HG03565 (cell line): ENCODE results near the gene RASSF3.
"Not testable (repeated sequence)": the region's sequence is repeated elsewhere in the genome, so short reads cannot be mapped to it uniquely, and the experiment has no call there.

Experiments used
- ATAC-seq: cut with Tn5 transposase; IDR thresholded peaks from one replicate; pipeline ENCODE4 v1.9.1; 2021; ENCODE audit warnings: mild to moderate bottlenecking, moderate library complexity; ENCODE audit not compliant: unreplicated experiment

Gene RASSF3

DNA sequence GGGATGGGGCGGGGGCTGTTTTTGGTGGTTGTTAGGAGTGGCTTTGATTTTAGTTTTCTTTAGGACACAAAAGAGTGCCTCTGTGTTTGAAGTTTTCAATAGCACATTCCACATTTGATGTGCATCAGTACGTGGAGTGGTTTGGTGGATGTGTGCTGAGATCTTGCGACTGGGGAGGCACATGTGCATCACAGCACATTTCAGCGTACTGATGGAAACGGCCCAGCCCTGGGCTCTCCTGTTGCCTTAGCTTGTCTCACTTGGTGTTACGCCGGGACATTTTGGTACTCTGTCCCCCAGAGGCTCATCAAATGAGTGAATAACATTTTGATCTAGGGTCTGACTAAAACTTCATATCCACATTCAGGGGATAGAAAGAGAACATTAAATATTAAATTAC is 78.4 kb downstream of the RASSF3 start:
- no peak for ATAC-seq

DNA sequence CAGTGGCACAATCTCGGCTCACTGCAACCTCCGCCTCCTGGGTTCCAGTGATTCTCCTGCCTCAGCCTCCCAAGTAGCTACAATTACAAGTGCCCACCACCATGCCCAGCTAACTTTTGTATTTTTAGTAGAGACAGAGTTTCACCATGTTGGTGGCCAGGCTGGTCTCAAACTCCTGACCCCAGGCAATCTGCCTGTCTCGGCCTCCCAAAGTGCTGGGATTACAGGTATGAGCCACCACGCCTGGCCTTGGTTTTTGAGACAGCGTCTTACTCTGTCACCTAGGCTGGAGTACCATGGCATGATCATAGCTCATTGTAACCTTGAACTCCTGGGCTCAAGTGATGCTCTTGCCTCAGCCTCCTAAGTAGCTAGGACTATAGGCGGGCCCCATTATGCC is 79.9 kb downstream of the RASSF3 start:
- ATAC-seq = not testable (repeated sequence)

DNA sequence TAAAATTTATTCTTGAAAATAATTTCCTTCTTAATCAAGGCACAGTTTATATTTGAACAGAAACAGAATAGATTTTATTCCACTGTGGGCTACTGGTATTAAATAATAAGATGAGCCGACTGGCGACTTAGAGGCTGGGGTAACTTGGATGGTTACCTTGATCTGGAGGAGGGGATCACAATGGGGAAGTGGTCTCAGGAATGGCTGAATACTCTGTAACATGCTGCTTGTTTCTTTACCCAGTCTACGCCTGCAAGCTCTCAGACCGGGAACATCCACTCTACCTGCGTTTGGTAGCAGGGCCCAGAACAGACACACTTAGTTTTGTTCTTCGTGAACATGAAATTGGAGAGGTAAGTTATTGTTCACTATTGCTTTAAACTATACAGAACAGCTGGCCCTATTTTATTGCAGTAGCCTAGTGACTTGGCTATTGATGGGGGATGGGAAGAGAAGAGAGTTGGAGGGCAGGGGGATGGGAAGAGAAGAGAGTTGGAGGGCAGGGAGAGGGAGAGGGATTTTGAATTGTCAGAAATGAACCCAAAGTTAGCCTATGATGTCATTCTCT is 81.0 kb downstream of the RASSF3 start:
- no peak for ATAC-seq

DNA sequence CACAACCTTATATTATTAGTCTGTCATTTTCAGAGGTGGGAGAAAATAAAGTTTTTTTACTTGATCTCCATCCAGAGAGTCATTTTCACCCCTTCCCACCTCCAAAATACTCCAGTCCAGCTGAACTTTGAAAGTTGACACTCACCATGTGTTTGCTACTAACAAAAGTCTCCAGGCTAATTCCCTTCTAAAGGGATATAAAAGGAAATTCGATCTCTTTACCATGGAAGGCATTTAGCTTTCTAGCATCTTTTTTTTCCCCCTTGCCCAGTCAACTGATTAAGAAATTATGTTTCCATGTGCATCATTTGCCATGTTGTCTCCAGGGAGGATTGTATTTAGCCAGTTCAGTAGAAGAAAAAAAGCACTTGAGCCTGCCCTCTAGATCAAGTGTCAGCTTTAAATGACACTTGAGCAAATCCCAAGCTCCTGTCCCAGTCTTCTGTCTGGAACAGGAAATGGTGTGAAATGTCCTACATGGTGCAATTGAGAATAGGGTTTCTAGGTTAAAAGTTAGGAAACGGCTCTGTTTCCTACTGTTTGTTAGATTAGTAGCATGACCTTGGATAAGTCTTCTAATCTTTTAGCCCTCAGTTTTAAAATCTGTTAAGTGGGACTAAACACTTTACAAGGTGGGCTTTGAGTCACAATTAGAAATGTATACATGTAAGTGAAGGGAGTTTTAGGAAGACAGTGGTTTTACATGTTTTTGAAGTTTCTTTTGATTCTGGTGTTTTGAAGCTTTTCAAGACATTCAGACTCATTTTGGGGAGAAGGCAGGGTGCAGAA is 81.7 kb downstream of the RASSF3 start:
- no peak for ATAC-seq

DNA sequence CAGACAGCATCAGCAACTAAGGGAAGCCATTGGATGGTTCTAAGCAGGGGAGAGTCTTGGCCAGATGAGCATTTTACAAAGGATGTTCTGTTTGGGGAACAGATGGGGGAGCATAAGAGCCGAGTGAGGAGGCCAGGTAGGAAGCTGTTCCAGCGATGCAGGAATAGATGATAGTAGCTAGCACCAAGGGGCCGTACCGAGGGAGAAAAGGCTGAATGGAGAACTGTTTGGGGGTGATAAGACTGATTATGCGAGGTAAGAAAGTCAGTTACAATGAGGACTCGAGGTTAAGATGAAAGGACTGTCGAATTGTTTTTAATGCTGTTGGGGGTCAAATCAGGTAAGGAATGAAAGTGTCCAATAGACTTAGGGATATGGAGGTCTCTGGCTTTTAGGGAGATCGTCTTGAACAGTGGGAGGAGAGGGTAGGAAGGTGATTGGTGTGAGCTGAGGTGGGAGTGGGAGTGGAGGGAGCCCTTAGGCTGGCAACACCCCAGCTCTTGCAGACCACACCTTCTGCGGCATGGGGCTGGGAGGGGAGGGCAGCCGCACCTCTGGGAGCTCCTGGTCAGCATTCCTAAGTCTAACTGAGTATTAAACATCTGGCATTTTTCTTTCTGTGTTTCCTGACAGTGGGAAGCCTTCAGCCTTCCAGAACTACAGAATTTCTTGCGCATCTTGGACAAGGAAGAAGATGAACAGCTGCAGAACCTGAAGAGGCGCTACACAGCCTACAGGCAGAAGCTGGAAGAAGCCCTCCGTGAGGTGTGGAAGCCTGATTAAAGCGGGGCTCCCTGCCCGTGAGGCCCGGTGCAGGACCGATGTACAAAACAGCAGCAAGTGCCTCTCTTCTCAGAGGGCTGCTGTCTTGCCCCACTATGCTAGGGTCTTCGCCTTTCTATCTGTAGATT is 84.1 kb downstream of the RASSF3 start:
- no peak for ATAC-seq

DNA sequence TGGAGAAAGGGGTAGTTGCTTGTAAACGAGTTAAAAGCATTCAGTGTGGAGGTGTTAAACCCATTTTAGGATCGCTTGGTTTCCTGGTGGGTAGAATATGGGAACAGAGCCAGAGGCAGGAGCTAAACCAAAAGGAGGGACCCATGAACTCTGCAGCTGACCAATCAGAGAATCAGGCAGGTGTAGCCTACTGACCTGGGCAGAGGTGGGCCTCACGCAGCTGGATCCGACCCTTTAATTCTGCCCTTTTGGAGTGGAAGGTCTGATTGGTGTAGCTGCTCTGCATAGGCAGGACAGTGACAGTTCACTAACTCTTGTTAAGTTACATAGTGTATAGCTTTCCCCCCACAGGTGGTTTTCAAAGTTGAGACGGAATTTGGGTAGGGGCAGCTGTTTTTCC is 85.3 kb downstream of the RASSF3 start:
- ATAC-seq = no peak

DNA sequence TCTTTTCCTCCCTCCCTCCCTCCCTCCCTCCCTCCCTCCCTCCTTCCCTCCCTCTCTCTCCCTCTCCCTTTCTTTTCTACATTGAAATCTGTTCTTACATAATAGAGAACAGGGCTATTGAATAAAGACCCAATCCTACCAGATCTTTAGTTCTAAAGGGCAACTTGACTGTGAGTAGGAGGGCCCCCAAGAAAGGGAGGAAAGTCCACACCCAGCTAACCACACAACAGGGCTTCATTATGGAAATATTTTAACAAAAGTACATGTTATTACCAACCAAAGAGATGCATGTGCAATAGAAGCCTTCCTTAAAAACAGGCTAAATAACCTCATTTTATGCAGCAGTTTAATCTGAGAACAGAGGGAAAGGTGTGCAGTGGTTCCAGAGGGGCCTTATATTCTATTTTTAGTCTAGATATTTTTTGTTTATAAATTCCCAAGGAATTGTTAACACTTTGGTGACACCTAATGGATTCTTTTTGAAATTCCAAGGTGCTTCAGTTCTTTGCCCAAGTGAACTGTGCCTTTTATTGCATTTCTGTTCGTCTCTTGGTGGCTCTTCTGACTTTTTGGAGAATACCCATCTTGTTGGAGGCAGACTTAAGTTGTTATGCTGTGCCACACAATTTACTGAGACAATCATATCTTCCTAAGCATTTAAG is 85.9 kb downstream of the RASSF3 start:
- no peak for ATAC-seq

DNA sequence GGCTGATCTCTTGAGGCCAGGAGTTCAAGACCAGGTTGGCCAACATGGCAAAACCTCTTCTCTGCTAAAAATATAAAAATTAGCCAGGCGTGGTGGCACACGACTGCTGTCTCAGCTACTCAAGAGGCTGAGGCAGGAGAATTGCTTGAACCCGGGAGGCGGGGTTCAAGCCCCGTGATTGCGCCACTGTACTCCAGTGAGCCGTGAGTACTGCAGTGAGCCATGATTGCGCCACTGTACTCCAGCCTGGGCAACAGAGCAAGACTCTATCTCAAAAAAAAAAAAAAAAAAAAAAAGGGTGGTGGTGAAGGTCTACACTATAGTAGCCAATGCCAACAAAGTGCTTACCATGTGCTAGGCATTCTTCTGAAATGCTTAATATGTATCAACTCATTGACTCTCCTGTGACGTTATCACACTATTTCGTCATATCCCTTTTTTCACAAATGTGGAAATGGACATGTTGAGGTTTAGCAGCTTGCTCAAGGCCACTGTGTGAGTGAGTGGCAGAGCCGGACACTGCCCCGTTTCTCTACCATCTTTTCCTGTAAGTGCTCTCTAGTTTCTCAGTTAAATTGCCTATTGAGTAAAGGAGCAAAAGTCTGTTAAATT is 89.3 kb downstream of the RASSF3 start:
- ATAC-seq = no peak

DNA sequence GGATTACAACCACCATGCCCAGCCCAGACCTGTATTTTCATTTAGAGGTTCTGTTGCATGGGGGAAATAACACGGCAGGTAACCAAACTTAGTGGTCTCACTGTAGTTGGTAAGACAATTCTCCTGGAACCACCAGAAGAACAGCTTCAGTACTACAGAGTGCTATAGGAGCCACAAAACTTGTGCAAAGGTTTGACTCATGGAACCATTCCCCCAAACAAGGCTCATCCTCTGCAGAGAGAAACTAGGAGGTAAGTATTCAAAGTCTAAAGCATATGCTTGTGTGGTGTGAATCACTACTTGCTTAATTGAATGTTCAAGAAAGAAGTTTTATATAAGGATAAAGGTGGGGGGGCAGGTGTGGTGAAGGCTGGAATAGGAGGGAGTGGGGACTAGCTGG is 90.2 kb downstream of the RASSF3 start:
- ATAC-seq = no peak

DNA sequence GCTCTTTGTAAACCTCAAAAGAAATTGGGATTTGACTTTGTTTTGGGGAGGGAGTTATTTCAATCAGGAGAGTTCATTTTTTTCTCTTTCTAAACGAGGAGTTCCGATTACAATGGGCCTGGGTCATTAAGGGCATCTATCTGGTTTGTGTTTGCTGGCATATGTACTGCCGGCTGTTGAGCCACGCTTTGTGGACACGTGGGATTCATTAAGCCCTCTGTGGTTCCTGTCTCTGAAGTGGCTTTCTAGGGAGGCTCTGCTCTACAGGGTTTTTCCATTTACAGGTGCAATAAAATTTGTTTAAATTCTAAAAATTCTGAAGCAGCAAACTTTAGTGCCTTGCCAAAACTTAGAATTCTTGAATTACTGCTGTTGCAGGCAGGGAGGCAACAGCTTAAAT is 91.0 kb downstream of the RASSF3 start:
- no peak for ATAC-seq

DNA sequence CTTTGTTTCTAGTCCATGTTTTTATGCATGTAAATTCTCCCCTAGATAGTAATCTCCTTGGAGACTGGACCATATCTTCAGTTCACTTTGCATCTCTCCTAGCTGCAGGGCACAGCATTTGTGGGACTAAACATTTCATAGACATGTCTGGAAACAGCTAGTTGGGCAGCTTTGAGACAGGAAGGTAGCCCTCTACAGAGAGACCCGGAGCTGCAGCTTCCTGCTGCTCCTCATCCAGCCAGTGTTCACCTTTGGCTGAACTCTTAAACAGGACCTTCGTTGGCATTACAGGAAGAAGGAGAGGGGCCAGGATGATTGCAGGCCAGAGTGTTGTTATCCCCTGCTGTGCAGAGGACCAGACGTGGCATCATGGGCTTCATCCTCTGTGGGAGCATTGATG is 96.0 kb downstream of the RASSF3 start:
- no peak for ATAC-seq

DNA sequence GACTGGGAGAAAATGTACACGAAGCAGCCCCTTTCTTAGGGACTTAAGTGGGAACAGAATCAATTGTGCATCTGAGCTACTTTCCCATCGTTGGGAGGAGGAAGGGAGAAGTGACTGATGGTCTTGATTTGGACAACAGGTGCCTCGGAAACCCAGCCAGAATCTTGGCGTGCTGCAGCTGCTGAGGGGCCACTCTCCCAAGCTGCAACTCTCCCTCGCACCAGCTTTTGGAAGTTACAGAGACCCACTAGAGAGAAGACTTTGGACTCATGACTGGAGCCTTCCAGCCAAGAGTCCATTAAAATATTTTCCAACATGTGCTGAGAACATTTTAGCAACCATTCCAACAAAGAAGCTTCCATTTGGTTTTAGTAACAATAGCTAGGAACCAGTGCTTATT is 96.6 kb downstream of the RASSF3 start:
- ATAC-seq = no peak

DNA sequence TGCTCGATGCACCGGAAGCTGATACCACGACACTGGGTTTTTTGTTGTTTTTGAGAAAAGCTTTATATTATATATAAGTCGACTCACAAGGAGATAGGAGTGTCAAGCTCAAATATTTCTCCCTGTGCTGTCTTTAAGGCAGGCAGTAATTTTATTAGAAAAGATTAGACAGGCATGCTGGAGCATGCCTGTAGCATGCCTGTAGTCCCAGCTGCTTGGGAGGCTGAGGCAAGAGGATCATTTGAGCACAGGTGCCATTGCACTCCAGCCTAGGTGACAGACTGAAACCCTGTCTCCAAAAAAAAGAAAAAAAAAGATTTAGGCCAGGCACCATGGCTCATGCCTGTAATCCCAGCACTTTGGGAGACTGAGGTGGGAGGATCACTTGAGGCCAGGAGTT is 97.1 kb downstream of the RASSF3 start:
- ATAC-seq = no peak

DNA sequence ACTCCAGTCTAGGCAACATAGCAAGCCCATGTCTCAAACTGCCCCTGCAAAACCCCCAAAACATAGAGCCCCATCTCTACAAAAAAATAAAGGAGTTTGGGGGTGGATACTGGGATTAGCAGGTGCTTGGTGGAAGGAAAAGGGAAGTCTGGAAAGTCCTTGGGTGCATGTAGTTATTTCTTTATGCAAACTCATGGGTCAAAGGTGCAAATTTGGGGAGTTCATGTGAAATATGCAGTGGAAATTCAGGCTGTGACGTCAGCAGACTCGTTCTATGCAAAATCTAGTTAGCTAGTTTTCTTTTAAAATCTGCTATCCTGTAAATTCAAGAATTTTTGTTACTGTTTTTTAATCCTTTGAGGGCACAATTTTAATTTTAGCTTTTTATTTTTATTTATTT is 97.6 kb downstream of the RASSF3 start:
- ATAC-seq = no peak

DNA sequence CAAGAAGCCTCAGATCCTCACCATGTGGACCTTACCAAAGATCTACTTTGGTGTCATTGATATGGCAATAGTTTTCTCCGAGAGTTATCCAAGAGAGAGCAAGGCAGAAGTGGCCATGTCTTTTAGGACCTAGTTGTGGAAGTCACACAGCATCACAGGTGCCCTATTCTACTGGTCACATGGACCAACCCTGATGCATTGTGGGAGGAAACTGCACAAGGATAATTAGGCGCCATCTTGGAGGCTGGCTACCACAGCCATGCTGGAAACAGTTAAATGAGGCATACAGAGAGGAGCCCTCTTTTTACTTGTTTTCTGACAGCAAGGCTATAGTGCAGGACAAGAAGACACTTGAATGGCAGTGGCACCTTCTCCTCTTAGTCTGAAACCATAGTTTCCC is 99.1 kb downstream of the RASSF3 start:
- ATAC-seq = no peak

DNA sequence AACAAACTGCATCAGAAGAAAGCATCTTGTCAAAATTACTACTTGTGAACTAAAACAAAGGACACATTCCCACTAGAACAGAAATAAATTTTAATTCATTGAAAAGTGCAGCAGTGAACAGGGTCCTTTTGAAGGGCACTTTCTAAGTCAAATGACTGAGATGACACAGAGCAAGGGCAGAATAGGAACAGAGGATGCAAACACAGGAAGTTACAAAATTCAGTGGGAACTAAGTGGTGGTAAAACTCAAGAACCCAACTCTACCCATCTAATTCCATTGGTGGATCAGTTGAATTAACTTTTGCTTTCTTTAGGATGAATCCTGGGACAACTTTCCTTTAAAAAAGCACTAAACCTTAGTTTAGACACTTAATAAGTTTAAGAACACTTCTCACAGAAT is 103.1 kb downstream of the RASSF3 start:
- no peak for ATAC-seq

DNA sequence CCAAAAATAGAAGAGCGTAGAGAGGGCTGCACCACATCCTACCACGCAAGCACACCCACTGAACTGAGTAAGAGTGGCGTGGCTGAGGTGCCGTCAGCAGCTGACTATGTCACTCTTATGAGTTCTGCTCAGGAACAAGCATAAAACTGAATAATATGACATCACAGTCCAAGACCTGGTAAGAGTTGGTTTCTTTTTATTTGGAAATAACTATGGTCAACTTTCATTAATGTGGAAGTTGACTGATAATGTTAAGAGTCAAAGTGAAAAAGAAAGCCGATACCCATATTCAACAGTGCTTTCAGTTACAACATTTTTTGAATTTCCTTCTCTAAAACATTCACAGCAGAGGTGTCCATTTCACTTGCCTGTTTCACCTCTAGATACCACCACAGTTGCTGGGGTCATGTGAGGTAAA is 104.3 kb downstream of the RASSF3 start:
- ATAC-seq = peak; percentile 64

DNA sequence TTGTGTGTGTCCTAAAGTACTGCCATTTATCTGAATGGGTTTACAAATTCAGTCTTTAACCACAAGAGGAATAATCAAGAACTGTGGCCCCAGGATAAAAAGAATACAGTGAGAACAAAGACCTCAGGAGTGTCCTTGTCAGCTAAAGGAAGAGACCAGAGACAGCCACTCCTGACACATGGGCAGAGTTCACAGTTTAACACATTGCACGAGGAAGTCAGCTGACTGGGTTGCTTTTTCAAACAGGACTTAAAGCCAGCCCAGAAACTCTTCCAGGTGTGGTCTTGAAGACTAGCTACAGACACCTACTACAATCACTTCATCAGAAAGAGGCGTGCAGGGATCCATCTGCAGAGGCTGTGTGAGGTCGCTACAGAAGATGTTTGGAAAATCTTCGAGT is 106.1 kb downstream of the RASSF3 start:
- ATAC-seq = no peak

DNA sequence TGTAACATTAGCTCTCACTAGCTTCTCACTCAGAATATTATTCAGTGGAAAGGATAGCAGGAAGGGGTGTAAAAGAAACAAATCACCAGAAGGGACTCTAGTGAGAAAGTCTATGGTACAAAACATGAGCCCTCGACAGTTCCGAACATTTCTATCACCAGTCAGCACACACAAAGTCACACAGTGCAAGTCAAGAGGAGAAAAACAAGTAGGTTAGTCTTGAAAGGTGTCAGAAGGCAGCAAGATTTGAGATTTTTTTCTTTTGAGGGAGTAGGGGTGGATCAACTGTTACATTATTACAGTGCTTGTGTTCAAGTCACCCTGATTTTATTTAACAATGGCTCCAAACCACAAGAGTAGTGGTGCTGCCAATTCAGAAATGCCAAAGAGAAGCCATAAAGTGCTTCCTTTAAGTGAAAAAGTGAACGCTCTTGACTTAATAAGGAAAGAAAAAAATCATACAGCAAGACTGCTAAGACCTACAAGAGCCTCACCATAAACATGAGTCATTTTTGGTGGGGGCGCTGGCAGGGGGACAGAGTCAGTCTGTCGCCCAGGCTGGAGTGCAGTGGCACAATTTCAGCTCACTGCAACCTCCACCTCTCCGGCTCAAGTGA is 106.7 kb downstream of the RASSF3 start:
- no peak for ATAC-seq

DNA sequence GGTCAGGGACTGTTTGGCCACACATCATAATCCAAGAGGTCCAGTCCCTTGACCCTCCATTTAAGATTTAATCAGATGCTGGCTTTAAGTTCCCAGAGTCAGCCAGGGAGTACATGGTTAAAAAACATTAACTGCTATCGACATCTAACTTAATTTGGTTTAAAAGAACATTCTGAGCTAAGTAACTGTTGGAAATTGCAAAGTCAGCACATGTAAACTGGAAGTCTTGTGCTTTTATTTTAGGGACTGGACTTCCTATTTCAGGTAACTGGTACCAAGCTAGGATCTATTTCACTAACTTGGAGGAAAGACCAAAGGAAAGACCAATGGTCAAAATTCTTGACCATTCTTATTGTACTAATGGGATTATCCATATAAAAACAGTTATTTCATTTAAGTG is 108.4 kb downstream of the RASSF3 start:
- no peak for ATAC-seq
